NCI-H2107 (cell line): ENCODE measurements around the gene ATP13A2.

Source experiments
- DNase-seq: peaks from one replicate; lab custom pipeline; 2025; lab: John Stamatoyannopoulos, UW

The ATP13A2 gene

GRCh38 chr1:17004466-17005364 is 7.0 kb downstream of the ATP13A2 start:
- DNase-seq, result no peak

GRCh38 chr1:17002524-17002902 is 9.2 kb downstream of the ATP13A2 start:
- DNase-seq, result no peak

- no peak for DNase-seq
These were observed 9.8 kb downstream of the ATP13A2 start for GRCh38 chr1:17001760-17002523.

- no peak for DNase-seq
These were observed 11.9 kb downstream of the ATP13A2 start for GRCh38 chr1:16999863-17000262.

- no peak for DNase-seq
These were observed 13.1 kb downstream of the ATP13A2 start for GRCh38 chr1:16998589-16998988.

- DNase-seq, result no peak
These were observed 14.9 kb downstream of the ATP13A2 start for GRCh38 chr1:16996845-16997244.

- no peak for DNase-seq
These were observed 18.1 kb downstream of the ATP13A2 start for GRCh38 chr1:16993521-16994038.

- DNase-seq, result no peak
These were observed 19.1 kb downstream of the ATP13A2 start for GRCh38 chr1:16992675-16993074.

GRCh38 chr1:16992102-16992501 is 19.6 kb downstream of the ATP13A2 start:
- DNase-seq, result no peak

- DNase-seq, result no peak
These were observed 20.2 kb downstream of the ATP13A2 start for GRCh38 chr1:16991571-16991970.

GRCh38 chr1:16989676-16990391 is 21.9 kb downstream of the ATP13A2 start:
- DNase-seq, result no peak

- DNase-seq, result no peak
These were observed 23.5 kb downstream of the ATP13A2 start for GRCh38 chr1:16988210-16988609.

- no peak for DNase-seq
These were observed 24.8 kb downstream of the ATP13A2 start for GRCh38 chr1:16986962-16987361.

GRCh38 chr1:16986560-16986959 is 25.2 kb downstream of the ATP13A2 start:
- DNase-seq, result no peak

GRCh38 chr1:16986113-16986512 is 25.6 kb downstream of the ATP13A2 start:
- DNase-seq, result no peak

GRCh38 chr1:16984717-16985116 is 27.0 kb downstream of the ATP13A2 start:
- DNase-seq, result no peak

- no peak for DNase-seq
These were observed 28.1 kb downstream of the ATP13A2 start for GRCh38 chr1:16983649-16984048.

GRCh38 chr1:16982902-16983301 is 28.8 kb downstream of the ATP13A2 start:
- DNase-seq, result no peak

- DNase-seq, result no peak
These were observed 30.4 kb downstream of the ATP13A2 start for GRCh38 chr1:16981269-16981849.

GRCh38 chr1:16980473-16981268 is 31.1 kb downstream of the ATP13A2 start, which contains the start of gene MFAP2:
TSS of gene MFAP2 (minus strand) at chr1:16980620. CDS start at chr1:16978273, 2,347 bp downstream.
- DNase-seq, result no peak
